Gastroesophageal sphincter (tissue), 3 donors: Measurements from ENCODE around the gene ITPKB.

Source experiments
- POLR2A ChIP-seq, 2 donors: fragments of 450-650 bp; IDR thresholded peaks; one replicate each; pipeline ENCODE4 v1.6.1; 2017; ENCODE audit warnings: antibody characterized with exemption in 2 of 2, mild to moderate bottlenecking in 2 of 2, moderate library complexity in 1 of 2
- POLR2AphosphoS5 ChIP-seq: sonication (generic); formaldehyde crosslinking; IDR thresholded peaks from one replicate; pipeline ENCODE4 v1.6.1; 2017; ENCODE audit warnings: antibody characterized with exemption
- TF ChIP-seq, protein P1 (sequence below), 4 experiments: fragments of 200-600 bp in 2 of 4; fragments of 450-650 bp in 2 of 4; sonication (generic) in 1 of 4; IDR thresholded peaks; one replicate each; pipeline ENCODE4 v1.5.1; 2017 to 2019; ENCODE audit warnings: antibody characterized with exemption in 4 of 4, mild to moderate bottlenecking in 2 of 4, moderate library complexity in 2 of 4

DNA sequence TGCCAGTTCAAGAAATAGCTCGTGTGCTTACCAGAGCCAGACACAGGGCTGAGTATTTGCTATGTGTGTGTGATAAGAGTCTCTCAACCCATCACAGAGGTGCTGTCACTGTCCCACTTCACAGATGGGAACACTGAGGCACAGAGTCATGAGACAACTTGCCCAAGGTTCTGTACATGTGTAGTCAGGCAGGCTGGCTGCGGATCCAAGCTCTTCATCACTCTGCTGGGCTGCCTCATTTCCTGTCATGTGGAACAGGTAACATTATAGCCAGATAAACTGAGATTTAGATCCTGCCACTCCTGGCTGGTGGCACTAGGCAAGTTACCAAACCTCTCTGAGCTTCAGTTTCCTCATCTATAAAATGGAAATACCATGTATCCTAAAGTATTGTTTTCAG lies 77.8 kb downstream of the ITPKB start:
- TF ChIP-seq, protein P1, sequence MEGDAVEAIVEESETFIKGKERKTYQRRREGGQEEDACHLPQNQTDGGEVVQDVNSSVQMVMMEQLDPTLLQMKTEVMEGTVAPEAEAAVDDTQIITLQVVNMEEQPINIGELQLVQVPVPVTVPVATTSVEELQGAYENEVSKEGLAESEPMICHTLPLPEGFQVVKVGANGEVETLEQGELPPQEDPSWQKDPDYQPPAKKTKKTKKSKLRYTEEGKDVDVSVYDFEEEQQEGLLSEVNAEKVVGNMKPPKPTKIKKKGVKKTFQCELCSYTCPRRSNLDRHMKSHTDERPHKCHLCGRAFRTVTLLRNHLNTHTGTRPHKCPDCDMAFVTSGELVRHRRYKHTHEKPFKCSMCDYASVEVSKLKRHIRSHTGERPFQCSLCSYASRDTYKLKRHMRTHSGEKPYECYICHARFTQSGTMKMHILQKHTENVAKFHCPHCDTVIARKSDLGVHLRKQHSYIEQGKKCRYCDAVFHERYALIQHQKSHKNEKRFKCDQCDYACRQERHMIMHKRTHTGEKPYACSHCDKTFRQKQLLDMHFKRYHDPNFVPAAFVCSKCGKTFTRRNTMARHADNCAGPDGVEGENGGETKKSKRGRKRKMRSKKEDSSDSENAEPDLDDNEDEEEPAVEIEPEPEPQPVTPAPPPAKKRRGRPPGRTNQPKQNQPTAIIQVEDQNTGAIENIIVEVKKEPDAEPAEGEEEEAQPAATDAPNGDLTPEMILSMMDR (IDR thresholded peaks at IDR 0.05): no peak
- no peak for TF ChIP-seq POLR2A (IDR thresholded peaks at IDR 0.05)
- no peak for TF ChIP-seq POLR2AphosphoS5
